Peyer's patch (tissue), 4 donors: ENCODE results near the gene GFER. TPM values are rescaled to one million over a fixed set of nuclear protein-coding genes. Genes with fewer than 3 reads are reported as not detected.
"Not testable (repeated sequence)": the region's sequence is repeated elsewhere in the genome, so short reads cannot be mapped to it uniquely, and the experiment has no call there.

Experiments
- DNase-seq, 3 donors: peaks; one replicate each; pipeline ENCODE4 v3.0.0-alpha.2; 2017 to 2019
- H3K27ac ChIP-seq, 4 donors: fragments of 200-600 bp; sonication (generic); one replicate each; pipeline ENCODE4 v1.5.1; 2016 to 2019
- H3K27me3 ChIP-seq, 2 donors: fragments of 200-600 bp; sonication (generic); one replicate each; pipeline ENCODE4 v1.5.1; 2019
- H3K36me3 ChIP-seq, 3 donors: fragments of 200-600 bp; sonication (generic); one replicate each; pipeline ENCODE4 v1.5.1; 2016 to 2019
- H3K4me1 ChIP-seq, 4 donors: fragments of 200-600 bp; sonication (generic); one replicate each; pipeline ENCODE4 v1.5.1; 2016 to 2019
- H3K4me3 ChIP-seq, 4 donors: fragments of 200-600 bp; sonication (generic); 1 replicate in 3 of 4; 2 replicates in 1 of 4; pipeline ENCODE4 v1.5.1; 2016 to 2019; ENCODE audit warnings: mild to moderate bottlenecking in 1 of 4
- H3K9me3 ChIP-seq, 4 donors: fragments of 200-600 bp; sonication (generic); one replicate each; pipeline ENCODE4 v1.5.1; 2016 to 2019; ENCODE audit warnings: mild to moderate bottlenecking in 1 of 4
- POLR2A ChIP-seq, 2 donors: fragments of 450-650 bp; IDR thresholded peaks; one replicate each; pipeline ENCODE4 v1.5.1; 2017; ENCODE audit warnings: antibody characterized with exemption in 2 of 2, mild to moderate bottlenecking in 2 of 2, moderate library complexity in 2 of 2
- total RNA-seq, 4 donors: library from RNA; depleted of rRNA; stranded (reverse); fragments of >200 nt; gene quantifications; one replicate each; pipeline ENCODE4 v1.1.0, GENCODE V29; 2016
- TF ChIP-seq, protein P1 (sequence below), 6 experiments: fragments of 450-650 bp in 4 of 6; fragments of 200-600 bp in 2 of 6; sonication (generic) in 1 of 6; IDR thresholded peaks; one replicate each; pipeline ENCODE4 v1.5.1; 2017 to 2019; ENCODE audit warnings: antibody characterized with exemption in 6 of 6, mild to moderate bottlenecking in 3 of 6, moderate library complexity in 1 of 6

GFER gene
- total RNA-seq, 4 donors from 2014 or later = 31.4 to 102 (median 83.1) TPM

- Histone ChIP-seq H3K36me3 (no peaks in the 10 kb centered on the region), H3K4me3 (peak overlapping the region in 2 of 4 donors; percentile 10 to 40), H3K4me1 (peaks cover 0 to 67% (median 0%) of the 10 kb centered on the region in 4 donors), H3K27ac (peak overlapping the region; percentile 61 to 90 (median 74)), H3K27me3 (no peaks in the 10 kb centered on the region), H3K9me3 (no peaks in the 10 kb centered on the region)
- no peak for TF ChIP-seq POLR2A (IDR thresholded peaks at IDR 0.05)
- TF ChIP-seq, protein P1, sequence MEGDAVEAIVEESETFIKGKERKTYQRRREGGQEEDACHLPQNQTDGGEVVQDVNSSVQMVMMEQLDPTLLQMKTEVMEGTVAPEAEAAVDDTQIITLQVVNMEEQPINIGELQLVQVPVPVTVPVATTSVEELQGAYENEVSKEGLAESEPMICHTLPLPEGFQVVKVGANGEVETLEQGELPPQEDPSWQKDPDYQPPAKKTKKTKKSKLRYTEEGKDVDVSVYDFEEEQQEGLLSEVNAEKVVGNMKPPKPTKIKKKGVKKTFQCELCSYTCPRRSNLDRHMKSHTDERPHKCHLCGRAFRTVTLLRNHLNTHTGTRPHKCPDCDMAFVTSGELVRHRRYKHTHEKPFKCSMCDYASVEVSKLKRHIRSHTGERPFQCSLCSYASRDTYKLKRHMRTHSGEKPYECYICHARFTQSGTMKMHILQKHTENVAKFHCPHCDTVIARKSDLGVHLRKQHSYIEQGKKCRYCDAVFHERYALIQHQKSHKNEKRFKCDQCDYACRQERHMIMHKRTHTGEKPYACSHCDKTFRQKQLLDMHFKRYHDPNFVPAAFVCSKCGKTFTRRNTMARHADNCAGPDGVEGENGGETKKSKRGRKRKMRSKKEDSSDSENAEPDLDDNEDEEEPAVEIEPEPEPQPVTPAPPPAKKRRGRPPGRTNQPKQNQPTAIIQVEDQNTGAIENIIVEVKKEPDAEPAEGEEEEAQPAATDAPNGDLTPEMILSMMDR (IDR thresholded peaks at IDR 0.05) = no peak
- DNase-seq = no peak
Observed at GRCh38 chr16:2032285-2033056, 48.5 kb downstream of the GFER start.

DNA sequence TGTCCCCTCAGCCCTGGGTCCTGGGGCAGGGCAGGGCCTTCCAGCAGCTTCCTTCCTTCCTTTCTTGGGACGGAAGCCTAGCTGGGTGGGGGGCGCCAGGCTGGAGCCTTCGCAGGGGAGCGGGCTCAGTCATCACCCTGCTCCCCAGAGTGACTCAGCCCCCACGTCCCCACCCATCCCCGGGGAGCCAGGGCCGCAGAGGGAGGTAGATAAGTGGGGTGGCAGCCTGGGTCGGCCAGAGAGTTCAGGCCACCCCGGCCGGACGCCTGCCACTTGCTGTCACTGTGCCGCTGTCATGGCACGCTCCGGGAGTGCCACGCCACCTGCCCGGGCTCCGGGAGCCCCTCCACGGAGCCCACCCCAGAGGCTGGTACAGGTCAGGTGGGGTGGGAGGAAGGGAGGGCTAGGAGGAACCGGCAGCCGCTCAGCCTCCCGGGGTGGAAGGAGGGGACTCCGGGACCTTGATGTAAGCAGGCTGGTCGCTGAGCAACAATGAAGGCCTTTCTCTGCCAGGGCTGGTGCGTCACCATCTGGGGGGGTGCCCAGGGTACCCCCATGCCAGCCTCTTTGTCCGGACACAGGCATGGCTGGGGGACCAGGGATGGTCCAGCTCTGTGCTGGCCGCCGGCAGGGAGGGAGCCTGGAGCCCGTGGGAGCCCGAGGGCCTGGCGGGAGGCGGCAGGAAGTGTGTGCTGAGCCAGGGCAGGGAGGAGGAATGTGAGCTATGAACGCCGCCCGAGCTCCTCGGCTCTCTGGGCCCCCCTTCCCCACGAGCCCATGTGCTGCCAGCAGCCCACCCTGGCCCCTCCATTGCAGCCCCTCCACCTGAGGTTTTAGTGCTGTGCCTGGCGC is 49.3 kb downstream of the GFER start:
- DNase-seq = no peak

GRCh38 chr16:2033909-2034695 is 50.1 kb downstream of the GFER start:
- Histone ChIP-seq H3K4me3 (peak overlapping the region; percentile 3 to 40 (median 14)), H3K4me1 (peaks cover 0 to 66% (median 0%) of the 10 kb centered on the region in 4 donors), H3K27ac (peak overlapping the region; percentile 61 to 91 (median 74))
- not testable (repeated sequence) for DNase-seq, H3K27me3 ChIP-seq, H3K36me3 ChIP-seq, H3K9me3 ChIP-seq

More for the DNA sequence above, 49.3 kb downstream of the GFER start:
- H3K4me3 ChIP-seq = peak overlapping the region; percentile 3 to 40 (median 14)
- H3K27me3 ChIP-seq = no peaks in the 10 kb centered on the region
- peak overlapping the region; percentile 61 to 90 (median 74) for H3K27ac ChIP-seq
- no peaks in the 10 kb centered on the region for H3K9me3 ChIP-seq
- no peak for TF ChIP-seq POLR2A (IDR thresholded peaks at IDR 0.05)
- TF ChIP-seq, protein P1 (IDR thresholded peaks at IDR 0.05) = no peak
- H3K36me3 ChIP-seq = no peaks in the 10 kb centered on the region
- peaks cover 0 to 65% (median 0%) of the 10 kb centered on the region in 4 donors for H3K4me1 ChIP-seq

DNA sequence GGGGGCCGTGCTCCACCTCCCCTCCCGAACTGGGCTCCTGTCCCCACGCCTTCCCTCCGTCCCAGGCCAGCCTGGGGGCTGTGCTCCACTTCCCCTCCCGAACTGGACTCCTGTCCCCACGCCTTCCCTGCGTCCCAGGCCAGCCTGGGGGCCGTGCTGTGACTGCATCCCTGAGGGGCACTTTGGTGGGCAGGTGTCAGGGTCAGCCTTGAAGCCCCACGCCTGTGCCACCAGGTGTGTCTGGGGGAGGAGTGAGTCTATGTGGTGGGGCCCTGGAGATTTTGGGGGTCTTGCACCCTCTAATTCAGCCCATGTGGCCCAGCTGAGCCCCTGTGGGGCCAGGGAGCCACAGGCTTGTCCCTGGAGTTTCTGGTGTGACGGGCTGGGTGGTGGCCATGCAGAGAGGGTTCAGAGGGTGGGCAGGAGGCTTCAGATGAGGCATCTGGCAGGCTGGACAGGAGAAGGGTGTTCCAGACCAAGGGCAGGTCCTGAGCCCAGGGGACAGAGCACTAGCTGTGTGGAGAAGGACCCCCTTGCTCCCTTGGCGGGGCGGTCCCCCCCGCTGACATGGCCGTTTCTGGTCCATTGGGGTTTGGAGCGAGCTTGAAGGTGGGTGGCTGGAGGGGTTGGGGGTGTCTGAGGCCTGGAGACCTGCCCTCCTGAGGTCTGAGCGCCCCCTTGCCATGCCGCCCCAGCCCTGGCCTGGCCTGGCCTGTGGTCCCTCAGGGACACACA is 50.9 kb downstream of the GFER start:
- DNase-seq = no peak
- TF ChIP-seq POLR2A (IDR thresholded peaks at IDR 0.05) = no peak
- TF ChIP-seq, protein P1 (IDR thresholded peaks at IDR 0.05) = no peak
- Histone ChIP-seq H3K4me3 (peak overlapping the region in 2 of 4 donors; percentile 29 to 33), H3K36me3 (no peaks in the 10 kb centered on the region), H3K27ac (peak overlapping the region; percentile 67 to 91 (median 76)), H3K27me3 (no peaks in the 10 kb centered on the region), H3K9me3 (no peaks in the 10 kb centered on the region), H3K4me1 (peaks cover 0 to 68% (median under 1%) of the 10 kb centered on the region in 4 donors)

GRCh38 chr16:2035431-2036199 is 51.6 kb downstream of the GFER start:
- Histone ChIP-seq H3K27me3 (no peaks in the 10 kb centered on the region), H3K4me3 (peak overlapping the region in 2 of 4 donors; percentile 29 to 33), H3K9me3 (no peaks in the 10 kb centered on the region), H3K36me3 (no peaks in the 10 kb centered on the region), H3K4me1 (peaks cover 0 to 76% (median 3%) of the 10 kb centered on the region in 4 donors), H3K27ac (peak overlapping the region; percentile 67 to 91 (median 76))
- no peak for DNase-seq
- no peak for TF ChIP-seq POLR2A (IDR thresholded peaks at IDR 0.05)
- TF ChIP-seq, protein P1 (IDR thresholded peaks at IDR 0.05) = no peak
